Epithelial cell of proximal tubule (primary cell): Measurements from ENCODE around the gene ZBTB7A. TPM values are rescaled to one million over a fixed set of nuclear protein-coding genes. Genes with fewer than 3 reads are reported as not detected.
A peak's percentile ranks its signal among the peaks of the same experiment; 100 is the strongest.
"Not testable (repeated sequence)": the region's sequence is repeated elsewhere in the genome, so short reads cannot be mapped to it uniquely, and the experiment has no call there.

Experiments
- DNase-seq: peaks from one replicate; pipeline ENCODE4 v3.0.0-alpha.2; 2011; ENCODE audit warnings: low read depth
- H3K4me3 ChIP-seq: 2 replicates; pipeline ENCODE4 v1.5.1; 2011; ENCODE audit warnings: low read depth, mild to moderate bottlenecking, low read length
- CTCF ChIP-seq: conservative IDR thresholded peaks from 2 replicates; pipeline ENCODE4 v1.5.1; 2012; ENCODE audit warnings: low read depth, mild to moderate bottlenecking, low read length
- total RNA-seq: library from RNA; depleted of rRNA; stranded (reverse); fragments of >200 nt; gene quantifications from 2 replicates; pipeline ENCODE4 v1.2.3, GENCODE V29; 2015

ZBTB7A gene
- total RNA-seq, 1 donor from 2014 or later, result 22.1 TPM

DNA sequence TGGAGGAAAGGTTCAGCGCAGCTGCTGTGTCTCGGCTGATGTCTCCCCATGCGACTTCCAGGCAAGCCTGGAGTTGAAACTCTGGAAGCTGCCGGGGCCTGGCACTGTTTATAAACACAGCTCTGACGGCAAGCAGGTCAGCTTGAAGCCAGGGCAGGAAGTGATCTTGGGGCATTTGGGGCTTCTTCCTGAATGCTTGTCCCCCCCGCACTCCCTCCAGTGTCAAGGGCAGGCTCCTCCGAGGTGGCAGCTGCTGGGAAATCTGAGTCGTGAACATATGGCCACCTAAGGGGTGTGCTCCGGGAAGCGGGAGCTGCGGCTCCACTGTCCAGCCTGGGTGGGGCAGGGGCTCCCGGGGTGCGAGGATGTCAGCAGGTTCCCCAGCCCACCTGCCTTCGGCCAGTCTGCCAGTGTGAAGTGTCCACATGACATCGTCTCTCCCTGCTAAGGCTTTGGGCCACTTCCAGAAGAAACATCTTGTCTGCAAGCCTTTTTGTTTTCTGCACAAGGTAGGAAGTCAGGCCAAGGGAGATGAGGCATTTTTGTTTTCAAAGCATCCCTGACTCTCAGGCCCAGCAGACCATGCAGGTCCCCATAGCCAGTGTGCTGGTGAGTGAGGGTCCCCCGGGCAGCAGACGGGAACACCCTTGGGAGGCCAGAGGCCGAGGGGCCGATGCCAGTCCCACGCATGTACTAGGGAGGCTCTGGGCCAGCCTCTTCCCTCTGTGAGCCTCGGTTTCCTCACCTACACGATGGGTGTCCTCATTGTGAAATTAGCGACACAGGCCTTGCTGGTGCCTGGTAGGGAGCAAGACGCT lies 56.5 kb downstream of the ZBTB7A start:
- TF ChIP-seq CTCF, result no peak
- H3K4me3 ChIP-seq, result no peak overlapping the region
- DNase-seq, result no peak

- no peak for DNase-seq
- peak overlapping the region; percentile 82 for H3K4me3 ChIP-seq
- no peak for TF ChIP-seq CTCF
Observed at GRCh38 chr19:4007836-4008539, 58.7 kb downstream of the ZBTB7A start.

GRCh38 chr19:4007021-4007835 lies 59.5 kb downstream of the ZBTB7A start, which contains the start of gene PIAS4:
Gene PIAS4 (plus strand): TSS chr19:4007736. CDS start chr19:4007761, 25 bp downstream.
- DNase-seq, result no peak
- H3K4me3 ChIP-seq, result peak within 1 kb of the TSS; percentile 82
- no peak for TF ChIP-seq CTCF

DNA sequence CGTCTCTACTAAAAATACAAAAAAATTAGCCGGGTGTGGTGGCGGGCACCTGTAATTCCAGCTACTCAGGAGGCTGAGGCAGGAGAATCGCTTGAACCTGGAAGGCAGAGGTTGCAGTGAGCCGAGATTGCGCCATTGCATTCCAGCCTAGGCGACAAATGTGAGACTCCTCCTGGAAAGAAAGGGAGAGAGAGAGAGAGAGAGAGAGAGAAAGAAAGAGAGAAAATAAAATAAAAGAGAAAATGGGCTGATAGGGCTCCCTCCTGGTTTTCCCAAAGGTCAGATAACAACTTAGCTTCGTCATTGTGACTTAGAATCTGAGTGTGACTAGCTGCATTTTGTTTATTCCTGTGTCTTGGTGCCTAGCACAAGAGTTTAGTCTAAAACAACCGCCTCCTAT lies 61.3 kb downstream of the ZBTB7A start:
- DNase-seq, H3K4me3 ChIP-seq: not testable (repeated sequence)

GRCh38 chr19:4000798-4001197 lies 65.9 kb downstream of the ZBTB7A start:
- not testable (repeated sequence) for H3K4me3 ChIP-seq, DNase-seq

DNA sequence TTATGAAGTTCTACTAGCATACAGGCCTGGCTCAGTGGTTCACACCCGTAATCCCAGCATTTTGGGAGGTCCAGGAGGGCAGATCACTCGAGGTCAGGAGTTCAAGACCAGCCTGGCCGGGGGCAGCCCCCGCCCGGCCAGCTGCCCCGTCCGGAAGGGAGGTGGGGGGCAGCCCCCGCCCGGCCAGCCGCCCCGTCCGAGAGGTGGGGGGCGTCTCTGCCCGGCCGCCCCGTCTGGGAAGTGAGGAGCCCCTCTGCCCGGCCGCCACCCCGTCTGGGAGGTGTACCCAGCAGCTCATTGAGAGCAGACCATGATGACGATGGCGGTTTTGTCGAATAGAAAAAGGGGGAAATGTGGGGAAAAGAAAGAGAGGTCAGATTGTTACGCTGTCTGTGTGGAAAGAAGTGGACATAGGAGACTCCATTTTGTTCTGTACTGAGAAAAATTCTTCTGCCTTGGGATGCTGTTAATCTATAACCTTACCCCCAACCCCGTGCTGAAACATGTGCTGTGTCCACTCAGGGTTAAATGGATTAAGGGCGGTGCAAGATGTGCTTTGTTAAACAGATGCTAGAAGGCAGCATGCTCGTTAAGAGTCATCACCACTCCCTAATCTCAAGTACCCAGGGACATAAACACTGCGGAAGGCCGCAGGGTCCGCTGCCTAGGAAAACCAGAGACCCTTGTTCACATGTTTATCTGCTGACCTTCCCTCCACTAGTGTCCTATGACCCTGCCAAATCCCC lies 67.9 kb downstream of the ZBTB7A start:
- H3K4me3 ChIP-seq, DNase-seq: not testable (repeated sequence)

DNA sequence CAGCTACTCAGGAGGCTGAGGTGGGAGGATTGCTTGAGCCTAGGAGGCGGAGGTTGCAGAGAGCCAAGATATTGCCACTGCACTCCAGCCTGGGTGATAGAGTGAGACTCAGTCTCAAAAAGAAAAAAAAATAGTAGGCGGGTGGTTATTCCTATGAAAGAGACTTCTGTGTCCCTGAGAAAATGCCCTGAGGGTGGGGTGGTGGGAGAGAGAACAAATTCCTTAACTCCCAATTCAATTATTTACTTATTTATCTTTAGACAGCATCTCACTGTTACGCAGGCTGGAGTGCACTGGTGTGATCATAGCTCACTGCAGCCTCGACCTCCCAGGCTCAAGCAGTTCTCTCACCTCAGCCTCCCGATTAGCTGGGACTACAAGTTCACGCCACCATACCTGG lies 71.1 kb downstream of the ZBTB7A start:
- no peak for DNase-seq
- no peak overlapping the region for H3K4me3 ChIP-seq
- no peak for TF ChIP-seq CTCF

Other genes starting within 250 kb of the ZBTB7A start
- gene ZFR2, start 197.9 kb downstream of the ZBTB7A start, total RNA-seq, result not detected in 2 replicates
- not detected in 2 replicates for gene ATCAY, start 186.2 kb downstream of the ZBTB7A start, total RNA-seq
- gene NMRK2, start 133.8 kb downstream of the ZBTB7A start, total RNA-seq, result not detected in 2 replicates
- 112 and 124 TPM in 2 replicates for gene DAPK3, start 95.8 kb downstream of the ZBTB7A start, total RNA-seq
- 1,327 and 1,998 TPM in 2 replicates for gene EEF2, start 81.4 kb downstream of the ZBTB7A start, total RNA-seq
- gene PIAS4, start 59.2 kb downstream of the ZBTB7A start, total RNA-seq, result 26.7 and 31.5 TPM in 2 replicates
- gene MAP2K2, start 57.2 kb upstream of the ZBTB7A start, total RNA-seq, result 123 and 138 TPM in 2 replicates
- not detected in 2 replicates for gene CREB3L3, start 86.7 kb upstream of the ZBTB7A start, total RNA-seq
- 33.8 and 43.5 TPM in 2 replicates for gene SIRT6, start 115.7 kb upstream of the ZBTB7A start, total RNA-seq
- not detected in 2 replicates for gene ANKRD24, start 115.8 kb upstream of the ZBTB7A start, total RNA-seq
- 1.7 TPM in 1 of 2 replicates, not detected in the other for gene EBI3, start 162.6 kb upstream of the ZBTB7A start, total RNA-seq
- gene YJU2, start 180.2 kb upstream of the ZBTB7A start, total RNA-seq, result 34.3 and 39.1 TPM in 2 replicates
- not detected in 2 replicates for gene SHD, start 212.4 kb upstream of the ZBTB7A start, total RNA-seq
- gene TMIGD2, start 235.5 kb upstream of the ZBTB7A start, total RNA-seq, result not detected in 2 replicates
- gene FSD1, start 237.7 kb upstream of the ZBTB7A start, total RNA-seq, result 17.5 and 22.9 TPM in 2 replicates